ENCODE results near the gene MED31. TPM values are rescaled to one million over a fixed set of nuclear protein-coding genes. Genes with fewer than 3 reads are reported as not detected.

MED31 gene
- total and polyA plus RNA-seq, 2 of the 13 experiments (the other 11 are each of a cell fraction or from before 2014, with no cell fraction given): 19.0 to 20.9 TPM

GRCh38 chr17:6642592-6642991 lies 8.8 kb downstream of the MED31 start:
- Histone ChIP-seq H3K27ac (ENCODE audit: extremely low read length, insufficient read depth, low read length) (no peak overlapping the region), H3K4me2 (ENCODE audit: low read depth, low read length) (peak overlapping the region; percentile 93), H2AFZ (ENCODE audit: low read length) (no peak overlapping the region), H3K79me2 (ENCODE audit: insufficient read depth, low read length) (peaks cover 37% of the 10 kb centered on the region), H4K20me1 (ENCODE audit: insufficient read depth, low read length) (no peaks in the 10 kb centered on the region), H3K9me3 (ENCODE audit: low read length) (no peaks in the 10 kb centered on the region), H3K4me1 (ENCODE audit: insufficient read depth, low read length) (peaks cover 24% of the 10 kb centered on the region), H3K4me3 (replicated peaks in 1 of 3; ENCODE audit: insufficient read depth in 1 of 3, low read depth in 2 of 3, low read length in 3 of 3) (0 out of 6 replicates have a peak overlapping the region, but pooled peaks of 1 of the 3 experiments have one; percentile 77), H3K9ac (ENCODE audit: insufficient read depth, low read depth, low read length) (no peak overlapping the region), H3K27me3 (ENCODE audit: control insufficient read depth in 1 of 2, insufficient read depth in 2 of 2, low read length in 2 of 2) (no peaks in the 10 kb centered on the region), H3K36me3 (replicated peaks in 1 of 2; ENCODE audit: control insufficient read depth in 1 of 2, insufficient read depth in 2 of 2, low read length in 2 of 2) (peaks cover 1 to 8% of the 10 kb centered on the region in 2 experiments; a peak in 3 of 5 replicates)
- POLR2A ChIA-PET: interaction anchor here (1.7 kb wide), 1 partner anchor 9 kb away, joined by 8 read pairs; the partner anchor contains the start of genes C17orf100 and MED31
- no peak for TF ChIP-seq MAFG (CRISPR knock-in tag; IDR thresholded peaks at IDR 0.05)
- peak; percentile 46; the same call in 1 of the 2 replicates for TF ChIP-seq CEBPG (CRISPR knock-in tag; IDR thresholded peaks at IDR 0.05)
- peak; percentile 82 for TF ChIP-seq CEBPB (IDR thresholded peaks at IDR 0.05; ENCODE audit: borderline replicate concordance, low read depth, low read length)
- intact Hi-C loops (cut with micrococcal nuclease; ENCODE audit: unreplicated experiment): no loop called here
- CTCF ChIA-PET (ENCODE audit: low intra/inter-chr PET ratio, low total read pairs): no interaction called here
- DNase-seq (ENCODE audit: low spot score) (no peak), FAIRE-seq (no peak), ATAC-seq (no peak)
- WGBS (ENCODE audit: low lambda C conversion rate): 79% methylated on average over 2 of the region's 2 CpGs
- no TSS peak for BruUV-seq (replicated peaks)
- in situ Hi-C loops (cut with HindIII; ENCODE audit: extremely low pct_ligation_motif_present, low pct_unique_long_range_greater_than_20kb): loop anchor here (5.0 kb wide), 1 partner anchor 170 kb away; no protein-coding TSS in a partner anchor

GRCh38 chr17:6641247-6641863 lies 10.1 kb downstream of the MED31 start:
- H3K4me2 ChIP-seq (ENCODE audit: low read depth, low read length): peak overlapping the region; percentile 93
- in situ Hi-C loops (cut with HindIII; ENCODE audit: extremely low pct_ligation_motif_present, low pct_unique_long_range_greater_than_20kb) (loop anchor here (5.0 kb wide), 1 partner anchor 169 kb away; no protein-coding TSS in a partner anchor), intact Hi-C loops (cut with micrococcal nuclease; ENCODE audit: unreplicated experiment) (loop anchor here (1.0 to 2.0 kb wide), 2 partner anchors 10 to 169 kb away; partner anchors contain the start of genes C17orf100 and MED31)
- no peaks in the 10 kb centered on the region for H3K27me3 ChIP-seq (ENCODE audit: control insufficient read depth in 1 of 2, insufficient read depth in 2 of 2, low read length in 2 of 2)
- DNase-seq (ENCODE audit: low spot score) (no peak), FAIRE-seq (peak; percentile 69), ATAC-seq (peak; percentile 22)
- ChIA-PET CTCF (ENCODE audit: low intra/inter-chr PET ratio, low total read pairs) (no interaction called here), POLR2A (interaction anchor here (1.3 to 1.7 kb wide), 2 partner anchors 10 to 59 kb away, joined by 3 to 8 read pairs; partner anchors contain the start of genes C17orf100 and MED31)
- peaks cover 1 to 6% of the 10 kb centered on the region in 2 experiments; a peak in 3 of 5 replicates for H3K36me3 ChIP-seq (replicated peaks in 1 of 2; ENCODE audit: control insufficient read depth in 1 of 2, insufficient read depth in 2 of 2, low read length in 2 of 2)
- H3K27ac ChIP-seq (ENCODE audit: extremely low read length, insufficient read depth, low read length): peak overlapping the region; percentile 95
- peaks cover 35% of the 10 kb centered on the region for H3K79me2 ChIP-seq (ENCODE audit: insufficient read depth, low read length)
- H3K4me3 ChIP-seq (replicated peaks in 1 of 3; ENCODE audit: insufficient read depth in 1 of 3, low read depth in 2 of 3, low read length in 3 of 3): peak overlapping the region; percentile 77 to 85 (median 84)
- H2AFZ ChIP-seq (ENCODE audit: low read length): no peak overlapping the region
- peaks cover 29% of the 10 kb centered on the region for H3K4me1 ChIP-seq (ENCODE audit: insufficient read depth, low read length)
- H3K9me3 ChIP-seq (ENCODE audit: low read length): no peaks in the 10 kb centered on the region
- H4K20me1 ChIP-seq (ENCODE audit: insufficient read depth, low read length): no peaks in the 10 kb centered on the region
- peak overlapping the region; percentile 87 for H3K9ac ChIP-seq (ENCODE audit: insufficient read depth, low read depth, low read length)
- under 1% methylated on average over 17 of the region's 20 CpGs for WGBS (ENCODE audit: low lambda C conversion rate)
- BruUV-seq (replicated peaks): TSS peak; percentile 66
- no peak for TF ChIP-seq ZNF510 (CRISPR knock-in tag; IDR thresholded peaks at IDR 0.05; ENCODE audit: low read depth)
- no peak for TF ChIP-seq HOXA3 (CRISPR knock-in tag; IDR thresholded peaks at IDR 0.05)
- no peak for TF ChIP-seq ZNF775 (CRISPR knock-in tag; IDR thresholded peaks at IDR 0.05; ENCODE audit: borderline replicate concordance)
- TF ChIP-seq ZNF558 (CRISPR knock-in tag; IDR thresholded peaks at IDR 0.05; ENCODE audit: borderline replicate concordance): no peak; the same call in 1 of the 2 replicates
- no peak for TF ChIP-seq ZNF33A (CRISPR knock-in tag; IDR thresholded peaks at IDR 0.05; ENCODE audit: borderline replicate concordance)
- TF ChIP-seq, protein P1, sequence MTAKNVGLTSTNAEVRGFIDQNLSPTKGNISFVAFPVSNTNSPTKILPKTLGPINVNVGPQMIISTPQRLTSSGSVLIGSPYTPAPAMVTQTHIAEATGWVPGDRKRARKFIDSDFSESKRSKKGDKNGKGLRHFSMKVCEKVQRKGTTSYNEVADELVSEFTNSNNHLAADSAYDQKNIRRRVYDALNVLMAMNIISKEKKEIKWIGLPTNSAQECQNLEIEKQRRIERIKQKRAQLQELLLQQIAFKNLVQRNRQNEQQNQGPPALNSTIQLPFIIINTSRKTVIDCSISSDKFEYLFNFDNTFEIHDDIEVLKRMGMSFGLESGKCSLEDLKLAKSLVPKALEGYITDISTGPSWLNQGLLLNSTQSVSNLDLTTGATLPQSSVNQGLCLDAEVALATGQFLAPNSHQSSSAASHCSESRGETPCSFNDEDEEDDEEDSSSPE (CRISPR knock-in tag; IDR thresholded peaks at IDR 0.05): no peak
- TF ChIP-seq, protein P2, sequence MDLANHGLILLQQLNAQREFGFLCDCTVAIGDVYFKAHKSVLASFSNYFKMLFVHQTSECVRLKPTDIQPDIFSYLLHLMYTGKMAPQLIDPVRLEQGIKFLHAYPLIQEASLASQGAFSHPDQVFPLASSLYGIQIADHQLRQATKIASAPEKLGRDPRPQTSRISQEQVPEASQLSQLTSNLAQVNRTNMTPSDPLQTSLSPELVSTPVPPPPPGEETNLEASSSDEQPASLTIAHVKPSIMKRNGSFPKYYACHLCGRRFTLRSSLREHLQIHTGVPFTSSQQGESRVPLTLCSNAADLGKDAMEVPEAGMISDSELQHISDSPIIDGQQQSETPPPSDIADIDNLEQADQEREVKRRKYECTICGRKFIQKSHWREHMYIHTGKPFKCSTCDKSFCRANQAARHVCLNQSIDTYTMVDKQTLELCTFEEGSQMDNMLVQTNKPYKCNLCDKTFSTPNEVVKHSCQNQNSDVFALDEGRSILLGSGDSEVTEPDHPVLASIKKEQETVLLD (CRISPR knock-in tag; IDR thresholded peaks at IDR 0.05; ENCODE audit: low read depth): no peak
- no peak for TF ChIP-seq HCFC1 (IDR thresholded peaks at IDR 0.05; ENCODE audit: low read depth, low read length)
- no peak for TF ChIP-seq CBFB (CRISPR knock-in tag; IDR thresholded peaks at IDR 0.05)
- no peak for TF ChIP-seq ZNF800 (CRISPR knock-in tag; IDR thresholded peaks at IDR 0.05)

All from HepG2 (cell line).